Transverse colon (tissue), 4 donors: Measurements from ENCODE around the gene SPATA45. TPM values are rescaled to one million over a fixed set of nuclear protein-coding genes. Genes with fewer than 3 reads are reported as not detected.
"Not testable (repeated sequence)": the region's sequence is repeated elsewhere in the genome, so short reads cannot be mapped to it uniquely, and the experiment has no call there.

Experiments
- DNase-seq: peaks from one replicate; pipeline ENCODE4 v3.0.0-alpha.2; 2019
- H3K27ac ChIP-seq, 4 donors: fragments of 200-600 bp; sonication (generic); 2 replicates each; pipeline ENCODE4 v1.5.1; 2016 to 2018; ENCODE audit warnings: inconsistent platforms in 4 of 4
- H3K27me3 ChIP-seq: fragments of 200-600 bp; sonication (generic); 2 replicates; pipeline ENCODE4 v1.5.1; 2017; ENCODE audit warnings: inconsistent platforms
- H3K36me3 ChIP-seq, 4 donors: fragments of 200-600 bp; sonication (generic); 2 replicates each; pipeline ENCODE4 v1.5.1; 2017 to 2019; ENCODE audit warnings: inconsistent platforms in 4 of 4
- H3K4me1 ChIP-seq, 4 donors: fragments of 200-600 bp; sonication (generic); 2 replicates each; pipeline ENCODE4 v1.5.1; 2017 to 2020; ENCODE audit warnings: inconsistent platforms in 4 of 4
- H3K4me3 ChIP-seq, 4 donors: fragments of 200-600 bp; sonication (generic); 1 replicate in 1 of 4; 2 replicates in 3 of 4; pipeline versions ENCODE4 v1.5.1 to v1.6.1; 2017 to 2019; ENCODE audit warnings: inconsistent platforms in 4 of 4
- H3K9me3 ChIP-seq, 2 donors: fragments of 200-600 bp; sonication (generic); 2 replicates each; pipeline ENCODE4 v1.5.1; 2017 to 2019; ENCODE audit warnings: inconsistent platforms in 2 of 2
- EP300 ChIP-seq: sonication (generic); formaldehyde crosslinking; IDR thresholded peaks from one replicate; pipeline ENCODE4 v1.6.1; 2017; ENCODE audit warnings: antibody characterized with exemption, low read depth
- POLR2A ChIP-seq: fragments of 450-650 bp; IDR thresholded peaks from one replicate; pipeline ENCODE4 v1.6.1; 2016; ENCODE audit warnings: antibody characterized with exemption, mild to moderate bottlenecking, moderate library complexity
- POLR2AphosphoS5 ChIP-seq, 3 donors: sonication (generic); formaldehyde crosslinking; IDR thresholded peaks; one replicate each; pipeline ENCODE4 v1.6.1; 2016; ENCODE audit warnings: antibody characterized with exemption in 3 of 3
- WGBS, 2 donors: methylation state at CpG; one replicate each; pipeline ENCODE4 v1.1.5; 2018; ENCODE audit warnings: low coverage in 1 of 2; 5-methylcytosine and 5-hydroxymethylcytosine counted together
- in situ Hi-C, 4 donors: fragments of 200-750 bp; cut with MboI; loops; one replicate each; pipeline versions ENCODE4 v1.15.0 to v1.15.1; 2017; ENCODE audit warnings: low sequenced_read_pairs in 3 of 4, low pct_ligation_motif_present in 1 of 4, low pct_unique_long_range_greater_than_20kb in 1 of 4
- intact Hi-C: fragments of 100-400 bp; cut with DNase I; formaldehyde crosslinking; loops from one replicate; pipeline ENCODE4 v1.15.1; 2023; ENCODE audit warnings: low total_unique reads
- total RNA-seq, 4 donors: library from RNA; depleted of rRNA; stranded (reverse); fragments of >200 nt; gene quantifications; one replicate each; pipeline ENCODE4 v1.1.0, GENCODE V29; 2016
- TF ChIP-seq, protein P1 (sequence below), 5 experiments: fragments of 200-600 bp in 3 of 5; fragments of 450-650 bp in 2 of 5; sonication (generic) in 3 of 5; IDR thresholded peaks; 1 replicate in 2 of 5; 2 replicates in 3 of 5; pipeline ENCODE4 v1.5.1; 2016 to 2017; ENCODE audit warnings: antibody characterized with exemption in 5 of 5, inconsistent platforms in 3 of 5, mild to moderate bottlenecking in 2 of 5, moderate library complexity in 1 of 5

Gene SPATA45
- total RNA-seq, 4 donors from 2014 or later, result not detected

DNA sequence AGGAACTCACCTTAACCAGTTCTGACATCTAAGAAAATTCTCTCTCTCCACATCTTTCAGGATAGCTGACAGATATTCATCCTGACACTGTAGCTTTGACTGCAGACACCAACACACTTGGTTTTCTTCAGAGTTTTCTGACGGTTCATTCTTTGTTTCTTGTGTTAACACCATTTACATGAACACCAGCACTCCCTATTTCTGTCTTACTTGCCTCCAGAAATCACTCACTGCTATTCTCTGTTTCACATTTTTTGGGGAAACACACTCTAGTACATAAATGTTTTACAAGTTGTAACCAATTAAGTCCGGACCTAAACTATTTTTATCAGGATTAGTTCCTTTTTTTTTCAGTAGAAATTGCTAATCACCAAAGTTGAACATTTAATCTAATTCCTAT is 26.1 kb upstream of the SPATA45 start:
- in situ Hi-C loops, result no loop called here
- intact Hi-C loops, result no loop called here
- Histone ChIP-seq H3K27ac (no peak overlapping the region), H3K27me3 (no peaks in the 10 kb centered on the region), H3K9me3 (no peaks in the 10 kb centered on the region), H3K4me3 (no peak overlapping the region), H3K36me3 (peaks cover 0 to 33% (median 4%) of the 10 kb centered on the region in 4 donors), H3K4me1 (no peaks in the 10 kb centered on the region)
- WGBS, 2 donors, result 60 to 63% methylated on average over 2 of the region's 2 CpGs
- TF ChIP-seq POLR2A (no peak), POLR2AphosphoS5 (IDR thresholded peaks at IDR 0.05) (no peak)
- no peak for DNase-seq

DNA sequence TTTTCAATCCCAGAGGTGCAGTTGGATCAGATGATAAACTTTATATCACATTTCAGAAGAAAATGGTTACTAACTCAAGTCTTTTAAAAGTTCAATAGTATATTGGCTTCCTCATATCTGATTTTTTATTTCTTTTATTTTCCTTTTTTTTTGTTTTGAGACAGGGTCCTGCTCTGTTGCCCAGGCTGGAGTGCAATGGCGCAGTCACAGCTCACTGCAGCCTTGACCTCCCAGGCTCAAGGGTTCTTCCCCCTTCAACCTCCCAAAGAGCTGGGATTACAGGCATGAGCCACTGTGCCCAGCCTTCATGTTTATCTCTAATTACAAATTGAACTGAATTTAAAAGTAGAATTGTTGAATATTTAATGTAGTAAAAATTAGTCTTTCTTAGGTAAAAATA is 24.5 kb upstream of the SPATA45 start:
- intact Hi-C loops, result no loop called here
- no peak overlapping the region for H3K4me3 ChIP-seq
- no peaks in the 10 kb centered on the region for H3K9me3 ChIP-seq
- H3K27me3 ChIP-seq, result no peaks in the 10 kb centered on the region
- no peak overlapping the region for H3K27ac ChIP-seq
- 0 to 100% methylated on average over 1 of the region's 1 CpG for WGBS, 2 donors
- TF ChIP-seq EP300 (no peak), POLR2A (no peak)
- TF ChIP-seq, protein P1, sequence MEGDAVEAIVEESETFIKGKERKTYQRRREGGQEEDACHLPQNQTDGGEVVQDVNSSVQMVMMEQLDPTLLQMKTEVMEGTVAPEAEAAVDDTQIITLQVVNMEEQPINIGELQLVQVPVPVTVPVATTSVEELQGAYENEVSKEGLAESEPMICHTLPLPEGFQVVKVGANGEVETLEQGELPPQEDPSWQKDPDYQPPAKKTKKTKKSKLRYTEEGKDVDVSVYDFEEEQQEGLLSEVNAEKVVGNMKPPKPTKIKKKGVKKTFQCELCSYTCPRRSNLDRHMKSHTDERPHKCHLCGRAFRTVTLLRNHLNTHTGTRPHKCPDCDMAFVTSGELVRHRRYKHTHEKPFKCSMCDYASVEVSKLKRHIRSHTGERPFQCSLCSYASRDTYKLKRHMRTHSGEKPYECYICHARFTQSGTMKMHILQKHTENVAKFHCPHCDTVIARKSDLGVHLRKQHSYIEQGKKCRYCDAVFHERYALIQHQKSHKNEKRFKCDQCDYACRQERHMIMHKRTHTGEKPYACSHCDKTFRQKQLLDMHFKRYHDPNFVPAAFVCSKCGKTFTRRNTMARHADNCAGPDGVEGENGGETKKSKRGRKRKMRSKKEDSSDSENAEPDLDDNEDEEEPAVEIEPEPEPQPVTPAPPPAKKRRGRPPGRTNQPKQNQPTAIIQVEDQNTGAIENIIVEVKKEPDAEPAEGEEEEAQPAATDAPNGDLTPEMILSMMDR (IDR thresholded peaks at IDR 0.05), result no peak
- peaks cover 0 to 22% (median 4%) of the 10 kb centered on the region in 4 donors for H3K36me3 ChIP-seq
- H3K4me1 ChIP-seq, result no peaks in the 10 kb centered on the region
- DNase-seq, result no peak
- in situ Hi-C loops, result no loop called here

DNA sequence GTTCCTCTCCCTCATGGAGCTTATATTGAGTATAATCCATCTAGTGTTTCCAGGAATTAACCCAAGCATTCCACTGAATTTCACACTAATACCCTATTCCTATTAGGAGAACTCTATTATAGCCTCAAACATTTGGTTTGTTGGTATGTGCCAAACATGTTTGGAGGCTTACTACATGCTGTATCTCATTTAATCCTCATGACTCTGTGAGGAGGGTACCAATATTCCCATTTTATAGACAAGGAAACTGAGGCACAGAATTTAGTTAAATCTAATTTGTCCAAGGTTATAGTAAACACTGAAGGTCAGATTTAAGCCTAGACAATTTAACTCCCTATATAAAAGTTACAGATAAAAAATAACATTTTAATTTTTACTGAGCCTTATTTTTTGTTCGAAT is 19.7 kb upstream of the SPATA45 start:
- Histone ChIP-seq H3K27me3 (no peaks in the 10 kb centered on the region), H3K4me1 (peaks cover 0 to 1% (median 0%) of the 10 kb centered on the region in 4 donors), H3K4me3 (no peak overlapping the region), H3K9me3 (no peaks in the 10 kb centered on the region), H3K36me3 (no peaks in the 10 kb centered on the region), H3K27ac (no peak overlapping the region)
- intact Hi-C loops, result no loop called here
- TF ChIP-seq, protein P1 (IDR thresholded peaks at IDR 0.05), result no peak
- TF ChIP-seq POLR2AphosphoS5 (IDR thresholded peaks at IDR 0.05), result no peak
- no peak for TF ChIP-seq POLR2A
- no peak for TF ChIP-seq EP300
- in situ Hi-C loops, result no loop called here
- 95 to 100% methylated on average over 1 of the region's 1 CpG for WGBS, 2 donors
- no peak for DNase-seq

DNA sequence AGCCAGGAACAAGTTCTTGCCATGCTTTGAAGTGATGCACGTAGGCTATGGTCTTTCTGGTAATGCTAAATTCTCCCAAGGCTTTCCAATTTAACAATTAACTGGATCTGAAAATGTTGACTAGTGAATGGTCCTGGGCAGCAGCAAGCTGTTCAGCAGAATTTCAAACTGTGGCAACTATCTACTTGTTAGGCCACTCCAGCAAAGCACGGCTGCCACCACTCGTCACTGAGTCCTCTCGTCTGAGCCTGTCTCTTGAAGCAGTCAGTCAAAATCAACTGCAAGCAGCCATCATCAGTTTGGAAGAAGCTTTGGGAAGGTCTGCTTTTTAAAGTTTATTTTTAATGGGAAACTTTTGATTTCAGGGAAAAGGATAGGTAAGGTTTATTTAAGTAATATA is 16.8 kb upstream of the SPATA45 start:
- Histone ChIP-seq H3K27ac (no peak overlapping the region), H3K4me3 (no peak overlapping the region), H3K36me3 (no peaks in the 10 kb centered on the region), H3K4me1 (peaks cover 4 to 28% (median 15%) of the 10 kb centered on the region in 4 donors), H3K9me3 (no peaks in the 10 kb centered on the region), H3K27me3 (no peaks in the 10 kb centered on the region)
- in situ Hi-C loops (no loop called here), intact Hi-C loops (no loop called here)
- DNase-seq, result no peak
- WGBS, 2 donors, result 91% methylated on average over 4 of the region's 4 CpGs; no CpG with 5 or more reads in 1 of the 2 donors
- TF ChIP-seq, protein P1 (IDR thresholded peaks at IDR 0.05), result no peak
- TF ChIP-seq POLR2AphosphoS5 (IDR thresholded peaks at IDR 0.05) (no peak), POLR2A (no peak), EP300 (no peak)

DNA sequence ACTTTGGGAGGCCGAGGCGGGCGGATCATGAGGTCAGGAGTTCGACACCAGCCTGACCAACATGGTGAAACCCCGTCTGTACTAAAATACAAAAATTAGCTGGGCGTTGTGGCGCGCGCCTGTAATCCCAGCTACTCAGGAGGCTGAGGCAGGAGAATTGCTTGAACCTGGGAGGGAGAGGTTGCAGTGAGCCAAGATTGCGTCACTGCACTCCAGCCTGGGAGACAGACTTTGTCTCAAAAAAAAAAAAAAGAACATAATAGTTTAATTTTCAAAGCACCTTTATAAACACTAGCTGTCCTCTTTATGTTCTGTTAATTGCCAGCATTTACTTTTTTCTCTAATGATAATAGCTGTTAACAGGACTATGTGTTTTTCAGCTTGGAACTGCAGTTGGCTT is 15.9 kb upstream of the SPATA45 start:
- WGBS, 2 donors, result 85 to 100% methylated on average over 1 to 10 of the region's 10 CpGs
- intact Hi-C loops, H3K4me3 ChIP-seq, H3K9me3 ChIP-seq, in situ Hi-C loops, DNase-seq, H3K27ac ChIP-seq, H3K36me3 ChIP-seq, H3K27me3 ChIP-seq: not testable (repeated sequence)
- peaks cover 4 to 33% (median 21%) of the 10 kb centered on the region in 4 donors for H3K4me1 ChIP-seq
